ENCODE measurements around the gene GOLGA2. TPM values are rescaled to one million over a fixed set of nuclear protein-coding genes. Genes with fewer than 3 reads are reported as not detected.

Gene GOLGA2
- total RNA-seq, 1 experiment from 2014 or later, result 51.0 TPM

- H3K4me3 Mint-ChIP-seq, result no peak overlapping the region
- no peak for TF ChIP-seq CTCF (conservative IDR thresholded peaks at IDR 0.05)
- Histone ChIP-seq H2BK20ac (ENCODE audit: low read depth, low read length, poor library complexity, severe bottlenecking) (no peak overlapping the region), H3K23me2 (ENCODE audit: insufficient read length, low read depth, low read length, poor library complexity, severe bottlenecking) (no peaks in the 10 kb centered on the region), H3T11ph (ENCODE audit: low read length) (no peak overlapping the region), H2BK5ac (ENCODE audit: insufficient read length, low read length) (no peak overlapping the region), H4K91ac (ENCODE audit: insufficient read length, low read depth, low read length) (no peak overlapping the region), H2BK120ac (ENCODE audit: low read depth, low read length, poor library complexity, severe bottlenecking) (no peak overlapping the region), H4K5ac (ENCODE audit: insufficient read length, low read depth, low read length) (no peak overlapping the region), H3K79me1 (ENCODE audit: insufficient read depth, low read depth, low read length, poor library complexity, severe bottlenecking) (no peaks in the 10 kb centered on the region), H3K4me1 (ENCODE audit: insufficient read depth, low read length) (no peaks in the 10 kb centered on the region), H3K18ac (ENCODE audit: insufficient read length, low read depth, low read length) (no peak overlapping the region), H2BK15ac (ENCODE audit: low read depth, low read length) (no peak overlapping the region), H3K79me2 (ENCODE audit: insufficient read depth, low read length) (no peaks in the 10 kb centered on the region), H3K9ac (ENCODE audit: extremely low read depth, insufficient read length, low read length) (no peak overlapping the region), H3K4ac (ENCODE audit: low read depth, low read length) (no peak overlapping the region), H3K14ac (ENCODE audit: insufficient read depth, low read length) (no peak overlapping the region), H3K23ac (ENCODE audit: insufficient read length, low read depth, low read length) (no peak overlapping the region), H4K20me1 (ENCODE audit: control insufficient read depth, insufficient read depth, insufficient read length) (no peaks in the 10 kb centered on the region), H4K8ac (replicated peaks; ENCODE audit: insufficient read length, low read depth, low read length) (no peak overlapping the region), H2AFZ (ENCODE audit: low read length) (no peak overlapping the region), H2AK5ac (ENCODE audit: insufficient read length, low read length) (no peak overlapping the region), H2BK12ac (ENCODE audit: insufficient read length, low read depth, low read length) (no peak overlapping the region), H3K4me2 (ENCODE audit: insufficient read depth, insufficient read length, low read length) (no peak overlapping the region), H3K27me3 (ENCODE audit: insufficient read depth, low read length) (no peaks in the 10 kb centered on the region), H3K27ac (ENCODE audit: insufficient read length, low read depth, low read length) (no peak overlapping the region), H3K56ac (ENCODE audit: insufficient read length, low read depth, low read length) (no peak overlapping the region), H3K9me3 (ENCODE audit: control insufficient read depth, low read depth, low read length) (no peaks in the 10 kb centered on the region)
- DNase-seq, result no peak
- H3K27ac Mint-ChIP-seq, result no peak overlapping the region
- no peaks in the 10 kb centered on the region for H3K4me1 Mint-ChIP-seq
- no peaks in the 10 kb centered on the region; the same call in none of the 2 replicates for H3K27me3 Mint-ChIP-seq (ENCODE audit: low read depth)
- peaks cover 22 to 59% (median 55%) of the 10 kb centered on the region in 3 experiments for H3K36me3 Mint-ChIP-seq (ENCODE audit: insufficient read depth in 1 of 3, low read depth in 3 of 3)
- no CpG with 5 or more reads among the region's 10 CpGs for WGBS (ENCODE audit: extremely low coverage, insufficient read length, low lambda C conversion rate)
- H3K9me3 Mint-ChIP-seq, result no peaks in the 10 kb centered on the region
These were observed 10.4 kb downstream of the GOLGA2 start for GRCh38 chr9:128265348-128265847.
